Panc1 (cell line): Measurements from ENCODE around the gene DRP2.

Experiments used
- CTCF ChIP-seq: fragments of 450-650 bp; IDR thresholded peaks from 2 replicates; pipeline ENCODE4 v1.5.1; 2017; ENCODE audit warnings: mild to moderate bottlenecking
- SIN3A ChIP-seq: IDR thresholded peaks from 2 replicates; pipeline ENCODE4 v1.6.1; 2012; ENCODE audit warnings: low read depth, mild to moderate bottlenecking, low read length, moderate library complexity, borderline replicate concordance; ENCODE audit not compliant: insufficient read depth

GRCh38 chrX:101208152-101208905, 11.3 kb upstream of the DRP2 start:
- TF ChIP-seq CTCF = no peak
- no peak for TF ChIP-seq SIN3A
